ENCODE data around the gene CDC42. TPM values are rescaled to one million over a fixed set of nuclear protein-coding genes. Genes with fewer than 3 reads are reported as not detected.
"Not testable (repeated sequence)": the region's sequence is repeated elsewhere in the genome, so short reads cannot be mapped to it uniquely, and the experiment has no call there.

Gene CDC42
- 273 and 286 TPM in 2 replicates for total RNA-seq
- polyA plus RNA-seq (2012): 183 TPM

DNA sequence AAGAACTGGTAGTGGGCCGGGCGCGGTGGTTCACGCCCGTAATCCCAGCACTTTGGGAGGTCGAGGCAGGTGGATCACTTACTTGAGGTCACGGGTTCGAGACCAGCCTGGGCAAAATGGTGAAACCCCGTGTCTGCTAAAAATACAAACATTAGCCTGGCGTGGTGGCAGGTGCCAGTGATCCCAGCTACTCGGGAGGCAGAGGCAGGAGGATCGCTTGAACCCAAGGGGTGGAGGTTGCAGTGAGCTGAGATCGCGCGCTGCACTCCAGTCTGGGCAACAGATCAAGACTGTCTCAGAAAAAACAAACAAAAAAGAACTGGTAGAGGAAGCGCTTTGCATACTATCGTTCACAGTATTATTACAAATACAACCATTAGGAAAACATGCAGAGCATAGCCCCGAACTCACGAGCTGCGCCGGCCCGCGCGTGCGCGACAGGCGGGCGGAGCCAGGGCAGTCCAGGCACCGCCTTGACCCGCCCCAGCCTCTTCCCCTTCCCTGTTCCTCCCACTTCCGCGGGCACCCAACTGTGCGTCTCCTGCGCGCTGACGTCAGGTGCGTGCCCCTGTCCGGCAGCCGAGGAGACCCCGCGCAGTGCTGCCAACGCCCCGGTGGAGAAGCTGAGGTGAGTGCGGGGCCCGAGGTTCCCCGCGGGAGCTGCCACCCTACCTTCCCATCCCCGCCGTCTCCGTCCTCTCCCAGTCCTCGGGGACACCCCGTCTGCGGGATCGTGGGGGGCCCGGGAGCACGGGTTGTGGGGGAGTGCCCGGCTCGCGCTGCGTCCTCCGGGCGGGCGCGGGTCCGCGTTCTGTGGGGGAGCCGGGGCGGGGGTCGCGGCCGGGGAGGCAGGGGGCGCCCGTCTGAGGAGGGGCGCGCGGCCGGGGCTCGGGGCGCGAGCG, at the start of gene CDC42:
Gene CDC42, plus strand, starts transcription at position 595 of the 902 bp plus-strand sequence. CDS start 25,770 bp downstream, outside the sequence.
- peak; percentile 96 for DNase-seq (ENCODE audit: low read depth)

GRCh38 chr1:22002875-22003274, 49.6 kb upstream of the CDC42 start:
- not testable (repeated sequence) for DNase-seq (ENCODE audit: low read depth)

DNA sequence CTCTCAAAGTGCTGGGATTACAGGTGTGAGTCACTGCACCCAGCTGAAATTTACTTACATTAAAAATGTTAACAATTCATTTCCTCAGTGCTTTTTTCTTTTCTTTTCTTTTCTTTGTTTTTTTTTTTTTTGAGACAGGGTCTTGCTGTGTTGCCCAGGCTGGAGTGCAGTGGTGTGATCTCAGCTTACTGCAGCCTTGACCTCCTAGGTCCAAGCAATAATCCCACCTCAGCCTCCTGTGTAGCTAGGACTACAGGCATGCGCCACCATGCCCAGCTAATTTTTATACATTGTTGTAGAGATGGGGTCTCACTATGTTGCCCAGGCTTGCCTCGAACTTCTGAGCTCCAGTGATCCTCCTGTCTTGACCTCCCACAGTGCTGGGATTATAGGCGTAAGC, 48.5 kb upstream of the CDC42 start:
- DNase-seq (ENCODE audit: low read depth): not testable (repeated sequence)

DNA sequence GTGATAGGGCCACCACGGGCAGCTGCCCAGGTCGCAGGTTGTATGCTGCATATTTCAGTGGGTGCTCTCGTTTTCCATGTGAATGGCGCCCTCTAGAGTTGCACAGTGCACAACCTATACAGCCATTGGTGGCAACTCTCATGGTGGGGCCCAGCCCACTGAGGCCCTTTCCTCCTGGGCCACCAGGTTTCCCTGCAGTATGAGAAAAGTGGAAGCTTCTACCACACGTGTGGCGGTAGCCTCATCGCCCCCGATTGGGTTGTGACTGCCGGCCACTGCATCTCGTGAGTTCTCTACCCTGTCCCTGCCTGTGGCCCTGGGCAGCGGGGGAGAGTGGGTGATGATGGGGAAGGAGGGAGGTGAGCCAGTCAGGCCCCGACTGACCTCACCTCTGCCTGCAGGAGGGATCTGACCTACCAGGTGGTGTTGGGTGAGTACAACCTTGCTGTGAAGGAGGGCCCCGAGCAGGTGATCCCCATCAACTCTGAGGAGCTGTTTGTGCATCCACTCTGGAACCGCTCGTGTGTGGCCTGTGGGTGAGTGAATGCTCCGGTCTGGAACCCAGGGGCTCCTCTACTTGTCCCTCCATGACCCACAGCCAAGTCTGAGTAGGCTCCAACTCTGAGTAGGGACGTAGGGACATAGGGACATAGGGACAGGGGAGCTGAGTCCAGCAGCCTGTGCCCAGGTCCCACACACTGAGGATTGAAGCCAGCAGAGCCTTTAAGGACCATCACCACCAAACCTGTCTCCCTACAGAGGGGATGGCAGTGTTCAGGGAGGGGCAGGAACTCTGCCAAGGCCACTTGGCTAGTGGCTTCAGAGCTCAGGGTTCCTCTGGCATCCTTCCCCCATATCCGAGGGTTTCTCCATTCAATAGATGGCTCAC, 47.0 kb upstream of the CDC42 start:
- peak; percentile 47 for DNase-seq (ENCODE audit: low read depth)

- not testable (repeated sequence) for DNase-seq (ENCODE audit: low read depth)
Observed at GRCh38 chr1:22006736-22007135, 45.8 kb upstream of the CDC42 start.

DNA sequence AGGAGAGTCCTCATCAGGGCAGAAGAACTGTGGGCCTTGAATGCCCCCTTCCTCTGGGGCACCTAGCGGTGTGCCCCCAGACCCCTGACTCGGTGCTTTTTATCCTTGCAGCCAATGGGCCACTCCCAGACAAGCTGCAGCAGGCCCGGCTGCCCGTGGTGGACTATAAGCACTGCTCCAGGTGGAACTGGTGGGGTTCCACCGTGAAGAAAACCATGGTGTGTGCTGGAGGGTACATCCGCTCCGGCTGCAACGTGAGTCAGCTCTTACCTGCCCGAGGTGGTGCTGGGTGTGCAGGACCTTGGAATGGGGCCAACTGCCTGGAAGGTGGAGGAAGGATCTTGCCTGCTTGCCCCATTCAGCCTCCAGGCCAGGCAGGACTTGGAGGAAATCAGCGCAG, 45.2 kb upstream of the CDC42 start:
- DNase-seq (ENCODE audit: low read depth): not testable (repeated sequence)

DNA sequence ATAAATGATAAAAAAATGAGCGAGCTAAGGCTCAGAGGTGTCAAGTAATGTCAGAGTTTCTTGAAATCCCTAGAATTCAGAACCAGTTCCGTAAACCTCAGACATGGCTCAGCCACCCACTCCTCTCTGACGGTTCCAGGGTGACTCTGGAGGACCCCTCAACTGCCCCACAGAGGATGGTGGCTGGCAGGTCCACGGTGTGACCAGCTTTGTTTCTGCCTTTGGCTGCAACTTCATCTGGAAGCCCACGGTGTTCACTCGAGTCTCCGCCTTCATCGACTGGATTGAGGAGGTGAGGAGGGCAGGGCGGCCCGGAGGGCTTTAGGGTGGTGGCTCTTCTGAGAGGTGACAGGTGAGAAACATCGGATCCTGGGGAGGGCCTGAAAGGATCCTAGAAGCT, 42.9 kb upstream of the CDC42 start:
- not testable (repeated sequence) for DNase-seq (ENCODE audit: low read depth)

DNA sequence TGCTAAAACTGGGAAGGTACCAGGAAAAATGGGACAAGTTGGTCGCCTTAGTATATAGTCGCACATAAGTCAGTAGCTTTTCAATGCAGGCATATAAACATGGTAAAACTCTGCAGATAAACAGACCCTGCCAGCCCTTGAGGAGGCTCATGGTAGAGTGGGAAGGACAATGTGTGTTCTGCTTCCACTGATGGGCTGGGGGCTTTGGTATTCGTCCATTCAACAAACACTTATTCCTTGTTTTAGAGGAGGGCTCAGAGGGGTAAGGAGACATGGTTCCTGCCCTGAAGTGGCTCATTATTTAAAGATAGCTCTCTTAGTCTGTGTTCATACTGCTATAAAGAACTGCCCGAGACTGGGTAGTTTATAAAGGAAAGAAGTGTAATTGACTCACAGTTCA, 39.8 kb upstream of the CDC42 start:
- DNase-seq (ENCODE audit: low read depth): not testable (repeated sequence)

DNA sequence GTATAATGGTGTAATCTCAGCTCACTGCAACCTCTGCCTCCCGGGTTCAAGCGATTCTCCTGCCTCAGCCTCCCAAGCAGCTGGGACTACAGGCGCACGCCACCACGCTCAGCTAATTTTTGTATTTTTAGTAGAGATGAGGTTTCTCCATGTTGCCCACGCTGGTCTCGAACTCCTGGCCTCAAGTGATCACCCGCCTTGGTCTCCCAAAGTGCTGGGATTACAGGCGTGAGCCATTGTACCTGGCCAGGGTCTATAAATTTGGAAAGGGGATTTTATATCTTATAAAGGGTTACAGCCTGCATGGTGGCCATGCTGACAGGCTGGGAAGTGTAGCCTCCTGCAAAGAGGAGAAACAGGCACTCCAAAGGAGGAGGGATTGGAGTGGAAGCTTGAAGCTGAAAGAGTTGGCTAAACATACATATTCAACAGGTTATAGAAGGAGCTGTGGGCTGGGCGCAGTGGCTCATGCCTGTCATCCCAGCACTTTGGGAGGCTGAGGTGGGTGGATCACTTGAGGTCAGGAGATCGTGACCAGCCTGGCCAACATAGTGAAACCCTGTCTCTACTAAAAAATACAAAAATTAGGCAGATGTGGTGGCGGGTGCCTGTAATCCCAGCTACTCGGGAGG, 37.8 kb upstream of the CDC42 start:
- not testable (repeated sequence) for DNase-seq (ENCODE audit: low read depth)

DNA sequence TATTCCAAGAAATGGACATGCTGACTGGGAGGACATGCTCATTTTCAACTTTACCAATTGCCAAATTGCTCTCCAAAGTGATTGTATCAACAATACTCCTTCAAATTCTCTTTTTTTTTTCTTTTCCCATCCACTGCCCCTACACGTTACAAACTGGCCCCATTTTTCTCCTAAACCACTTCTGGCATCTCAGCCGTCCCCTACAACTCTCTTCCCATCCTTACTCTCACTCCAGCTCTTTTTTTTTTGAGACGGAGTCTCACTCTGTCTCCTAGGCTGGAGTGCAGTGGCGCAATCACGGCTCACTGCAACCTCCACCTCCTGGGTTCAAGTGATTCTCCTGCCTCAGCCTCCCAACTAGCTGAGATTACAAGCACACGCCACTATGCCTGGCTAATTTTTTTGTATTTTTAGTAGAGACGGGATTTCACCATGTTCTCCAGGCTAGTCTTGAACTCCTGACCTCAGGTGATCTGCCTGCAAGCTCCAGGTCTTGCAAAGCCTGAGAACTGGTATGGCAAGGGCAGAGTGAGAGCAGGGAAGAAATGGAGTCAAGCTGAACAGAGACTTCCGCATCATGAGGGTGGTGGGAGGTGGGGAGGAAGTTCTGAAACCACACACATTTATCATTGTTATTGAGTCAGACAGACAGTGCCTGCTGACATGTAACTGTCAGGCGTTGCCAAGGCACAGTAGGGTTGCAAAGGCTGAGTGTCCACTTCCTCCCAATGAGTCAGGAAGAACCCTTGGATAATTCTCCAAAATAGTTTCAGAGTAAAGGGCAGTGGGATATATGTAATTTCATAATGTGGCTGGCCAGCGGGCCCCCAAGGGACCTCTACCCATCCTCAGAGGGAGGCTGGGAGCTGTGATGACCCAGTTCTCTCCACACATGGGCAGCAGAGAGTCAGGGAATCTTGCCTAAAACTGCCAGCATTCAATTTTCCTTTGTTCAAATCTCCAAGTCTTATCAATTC, 33.6 kb upstream of the CDC42 start:
- peak; percentile 73 for DNase-seq (ENCODE audit: low read depth)

GRCh38 chr1:22021061-22021460, 31.4 kb upstream of the CDC42 start:
- no peak for DNase-seq (ENCODE audit: low read depth)

DNA sequence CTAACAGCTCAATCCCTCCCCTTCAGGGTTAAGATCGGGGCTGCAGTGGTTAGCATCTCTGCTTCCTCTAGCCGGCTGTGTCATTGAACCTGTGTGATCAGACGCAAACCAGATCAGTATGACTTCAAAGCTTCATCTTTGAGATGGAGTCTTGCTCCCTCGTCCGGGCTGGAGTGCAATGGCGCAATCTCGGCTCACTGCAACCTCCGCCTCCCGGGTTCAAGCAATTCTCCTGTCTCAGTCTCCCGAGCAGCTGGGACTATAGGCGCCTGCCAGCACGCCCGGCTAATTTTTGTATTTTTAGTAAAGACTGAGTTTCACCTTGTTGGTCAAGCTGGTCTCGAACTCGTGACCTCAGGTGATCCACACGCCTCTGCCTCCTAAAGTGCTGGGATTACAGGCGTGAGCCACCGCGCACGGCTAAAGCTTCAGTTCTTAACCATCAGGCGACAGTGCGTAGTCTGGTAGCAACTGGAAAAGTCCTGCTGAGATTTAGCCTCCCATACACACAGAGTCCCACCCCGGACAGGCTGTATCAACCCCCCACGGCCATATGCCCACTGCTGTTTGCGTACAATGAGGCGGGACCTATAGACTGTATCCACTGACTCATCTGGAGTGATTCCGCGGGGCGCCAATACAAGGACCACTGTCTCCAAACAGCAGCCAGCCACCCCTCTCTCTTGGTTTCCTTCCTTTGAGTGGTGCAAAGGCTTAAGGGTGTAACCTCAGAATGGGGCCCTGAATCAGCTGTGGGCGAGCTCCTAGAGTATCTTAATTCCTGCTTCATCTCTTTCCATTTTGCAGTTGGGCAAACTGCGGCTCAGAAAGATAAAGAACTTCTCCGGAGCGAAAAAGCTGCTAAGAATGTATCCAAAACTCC, 27.8 kb upstream of the CDC42 start:
- no peak for DNase-seq (ENCODE audit: low read depth)

- DNase-seq (ENCODE audit: low read depth): peak; percentile 91
Observed at GRCh38 chr1:22025368-22026155, 26.9 kb upstream of the CDC42 start.

- DNase-seq (ENCODE audit: low read depth): no peak
Observed at GRCh38 chr1:22026924-22027289, 25.6 kb upstream of the CDC42 start.

DNA sequence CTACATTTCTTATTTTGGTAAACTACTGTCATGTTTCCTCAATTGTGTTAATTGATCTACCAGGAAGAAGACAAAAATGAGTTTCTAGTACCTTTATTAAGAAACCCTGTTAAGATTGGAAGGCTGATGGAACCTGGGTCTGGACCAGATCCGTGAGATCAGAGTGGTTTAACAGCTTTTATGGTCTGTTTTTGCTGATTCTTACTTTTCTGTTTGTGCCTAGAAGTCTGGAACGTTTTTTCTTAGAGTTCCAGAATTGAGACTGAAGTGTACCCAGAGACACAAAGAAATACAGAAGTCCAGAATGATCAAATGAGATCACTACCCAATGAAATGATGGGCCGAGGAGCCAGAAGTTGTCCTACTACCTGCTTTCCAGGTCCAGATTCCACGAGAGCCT, 22.5 kb upstream of the CDC42 start:
- no peak for DNase-seq (ENCODE audit: low read depth)

DNA sequence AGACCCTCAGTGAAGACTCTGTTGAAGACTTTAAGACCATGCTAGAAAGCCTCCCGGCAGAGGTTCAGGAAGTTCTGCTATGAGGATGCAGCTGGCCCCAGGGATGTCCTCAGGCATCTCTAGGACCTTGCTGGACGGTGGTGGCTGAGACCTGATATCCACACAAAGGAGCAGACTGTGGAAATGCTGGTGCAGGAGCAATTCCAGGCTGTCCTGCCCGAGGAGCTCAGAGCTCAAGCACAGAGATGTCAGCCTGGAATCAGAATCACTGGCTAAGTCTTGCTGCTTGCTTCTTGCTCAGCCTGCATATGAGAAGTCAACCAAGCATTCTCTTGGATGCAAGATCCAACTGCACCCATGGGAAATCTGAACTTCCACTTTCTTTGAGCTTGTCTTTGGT, 22.0 kb upstream of the CDC42 start:
- no peak for DNase-seq (ENCODE audit: low read depth)

- DNase-seq (ENCODE audit: low read depth): peak; percentile 95
Observed at GRCh38 chr1:22031214-22031962, 21.1 kb upstream of the CDC42 start.

DNA sequence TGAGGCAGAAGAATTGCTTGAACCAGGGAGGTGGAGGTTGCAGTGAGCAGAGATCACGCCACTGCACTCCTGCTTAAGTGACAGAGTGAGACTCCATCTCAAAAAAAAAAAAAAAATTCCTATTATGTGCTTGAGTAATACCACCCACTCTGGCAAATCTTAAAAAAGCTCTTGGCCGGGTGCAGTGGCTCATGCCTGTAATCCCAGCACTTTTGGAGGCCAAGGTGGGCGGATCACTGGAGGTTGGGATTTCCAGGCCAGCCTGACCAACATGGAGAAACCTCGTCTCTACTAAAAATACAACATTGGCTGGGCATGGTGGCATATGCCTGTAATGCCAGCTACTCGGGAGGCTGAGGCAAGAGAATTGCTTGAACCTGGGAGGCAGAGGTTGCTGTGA, 17.7 kb upstream of the CDC42 start:
- DNase-seq (ENCODE audit: low read depth): peak; percentile 49

Data from myocyte (in vitro differentiated cells).